Breast epithelium (tissue), 4 donors: ENCODE data around the gene F2. TPM values are rescaled to one million over a fixed set of nuclear protein-coding genes. Genes with fewer than 3 reads are reported as not detected.
A peak's percentile ranks its signal among the peaks of the same experiment; 100 is the strongest.

Experiments
- DNase-seq, 2 donors: peaks; one replicate each; pipeline ENCODE4 v3.0.0-alpha.2; 2019; ENCODE audit warnings: low spot score in 2 of 2
- H3K27ac ChIP-seq, 2 donors: fragments of 200-600 bp; sonication (generic) in 1 of 2; one replicate each; pipeline ENCODE4 v1.5.1; 2016 to 2019; ENCODE audit warnings: mild to moderate bottlenecking in 1 of 2
- H3K27me3 ChIP-seq, 2 donors: fragments of 200-600 bp; sonication (generic) in 1 of 2; one replicate each; pipeline versions ENCODE4 v1.5.1 to v1.6.0; 2017 to 2019; ENCODE audit warnings: control low read depth in 1 of 2, mild to moderate bottlenecking in 1 of 2
- H3K36me3 ChIP-seq: fragments of 200-600 bp; one replicate; pipeline ENCODE4 v1.5.1; 2019
- H3K4me1 ChIP-seq, 2 donors: fragments of 200-600 bp; sonication (generic); one replicate each; pipeline ENCODE4 v1.5.1; 2016 to 2019; ENCODE audit warnings: control low read depth in 1 of 2
- H3K4me3 ChIP-seq, 3 donors: fragments of 200-600 bp; sonication (generic); 1 replicate in 2 of 3; 2 replicates in 1 of 3; pipeline ENCODE4 v1.5.1; 2016 to 2019; ENCODE audit warnings: mild to moderate bottlenecking in 3 of 3, moderate library complexity in 2 of 3
- H3K9me3 ChIP-seq, 2 donors: fragments of 200-600 bp; sonication (generic) in 1 of 2; one replicate each; pipeline ENCODE4 v1.5.1; 2016 to 2019; ENCODE audit warnings: control low read depth in 1 of 2
- CTCF ChIP-seq, 3 donors: fragments of 450-650 bp; IDR thresholded peaks; one replicate each; pipeline ENCODE4 v1.5.1; 2016 to 2017; ENCODE audit warnings: antibody characterized with exemption in 3 of 3, mild to moderate bottlenecking in 3 of 3, moderate library complexity in 3 of 3
- POLR2A ChIP-seq: fragments of 450-650 bp; IDR thresholded peaks from one replicate; pipeline ENCODE4 v1.6.1; 2016; ENCODE audit warnings: antibody characterized with exemption, mild to moderate bottlenecking, moderate library complexity
- POLR2AphosphoS5 ChIP-seq, 3 donors: sonication (generic); formaldehyde crosslinking; IDR thresholded peaks; one replicate each; pipeline ENCODE4 v1.6.1; 2017; ENCODE audit warnings: antibody characterized with exemption in 3 of 3
- intact Hi-C: fragments of 100-400 bp; cut with DNase I; formaldehyde crosslinking; loops from one replicate; pipeline ENCODE4 v1.15.1; 2023; ENCODE audit warnings: low total_unique reads
- total RNA-seq, 3 donors: library from RNA; depleted of rRNA; stranded (reverse); fragments of >200 nt; gene quantifications; one replicate each; pipeline ENCODE4 v1.1.0, GENCODE V29; 2016

Gene F2
- total RNA-seq, 3 donors from 2014 or later: not detected

- Histone ChIP-seq H3K36me3 (peaks cover 14% of the 10 kb centered on the region), H3K27me3 (no peaks in the 10 kb centered on the region), H3K4me1 (peaks cover 12 to 13% of the 10 kb centered on the region in 2 donors), H3K9me3 (no peaks in the 10 kb centered on the region), H3K27ac (peak overlapping the region; percentile 90 to 97), H3K4me3 (no peak overlapping the region)
- DNase-seq: no peak
- no peak for TF ChIP-seq POLR2A
- no peak for TF ChIP-seq CTCF (IDR thresholded peaks at IDR 0.05)
- no peak for TF ChIP-seq POLR2AphosphoS5 (IDR thresholded peaks at IDR 0.05)
- intact Hi-C loops: no loop called here
Observed at GRCh38 chr11:46673713-46674462, 45.1 kb upstream of the F2 start.

DNA sequence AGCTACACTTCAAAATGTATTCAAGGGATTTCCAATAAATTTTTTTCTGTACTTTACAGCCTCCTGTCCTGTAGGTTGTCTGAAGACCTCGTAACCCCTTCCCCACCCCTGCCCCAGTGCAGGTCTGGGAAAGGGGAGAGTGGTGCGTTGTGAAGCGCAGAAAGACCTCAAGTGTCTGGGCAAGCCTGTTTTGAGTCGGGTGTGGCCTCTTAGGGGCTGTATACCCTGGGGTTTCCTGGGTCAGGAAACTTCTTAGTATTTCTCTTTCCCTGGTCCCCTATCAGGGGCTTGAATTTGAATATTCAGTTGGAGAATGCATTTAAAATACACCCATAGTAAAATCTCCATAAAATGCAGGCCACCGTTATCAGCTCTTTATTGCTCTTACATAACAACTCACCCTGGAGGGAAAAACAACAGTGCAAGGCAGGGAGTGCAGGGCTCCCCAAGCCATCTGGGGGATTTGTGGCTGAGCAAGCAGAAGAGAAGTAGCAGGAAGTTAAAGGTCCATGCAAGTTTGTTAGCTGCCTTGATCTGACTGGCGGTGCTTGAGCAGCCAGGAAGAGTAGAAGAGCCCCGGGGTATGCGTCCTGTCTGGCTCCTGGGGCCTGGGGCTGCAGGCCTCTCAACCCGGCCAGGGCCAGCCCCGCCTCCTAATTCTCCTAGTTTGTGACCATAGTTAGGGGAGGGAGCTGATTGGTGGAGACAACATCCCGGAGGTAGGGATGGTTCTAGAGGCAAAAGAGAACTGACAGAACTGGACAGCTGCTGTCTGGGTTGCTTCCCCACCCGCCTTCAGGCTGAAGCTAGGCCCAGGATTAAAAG is 44.3 kb upstream of the F2 start:
- H3K9me3 ChIP-seq: no peaks in the 10 kb centered on the region
- peak overlapping the region; percentile 90 to 97 for H3K27ac ChIP-seq
- H3K4me1 ChIP-seq: peaks cover 12 to 13% of the 10 kb centered on the region in 2 donors
- DNase-seq: no peak
- intact Hi-C loops: no loop called here
- no peaks in the 10 kb centered on the region for H3K27me3 ChIP-seq
- H3K36me3 ChIP-seq: peaks cover 9% of the 10 kb centered on the region
- H3K4me3 ChIP-seq: no peak overlapping the region
- TF ChIP-seq POLR2A: no peak
- no peak for TF ChIP-seq POLR2AphosphoS5 (IDR thresholded peaks at IDR 0.05)
- TF ChIP-seq CTCF (IDR thresholded peaks at IDR 0.05): no peak

- Histone ChIP-seq H3K27me3 (no peaks in the 10 kb centered on the region), H3K36me3 (peaks cover 12% of the 10 kb centered on the region), H3K27ac (peak overlapping the region; percentile 90 to 97), H3K4me1 (peaks cover 12 to 13% of the 10 kb centered on the region in 2 donors), H3K4me3 (no peak overlapping the region), H3K9me3 (no peaks in the 10 kb centered on the region)
- intact Hi-C loops: no loop called here
- DNase-seq: peak; percentile 46 to 70
- peak in 2 of 3 donors; percentile 18 to 21 for TF ChIP-seq CTCF (IDR thresholded peaks at IDR 0.05)
- TF ChIP-seq POLR2AphosphoS5 (IDR thresholded peaks at IDR 0.05): peak in 2 of 3 donors; percentile 33 to 78
- no peak for TF ChIP-seq POLR2A
Observed at GRCh38 chr11:46675288-46675851, 43.6 kb upstream of the F2 start.

DNA sequence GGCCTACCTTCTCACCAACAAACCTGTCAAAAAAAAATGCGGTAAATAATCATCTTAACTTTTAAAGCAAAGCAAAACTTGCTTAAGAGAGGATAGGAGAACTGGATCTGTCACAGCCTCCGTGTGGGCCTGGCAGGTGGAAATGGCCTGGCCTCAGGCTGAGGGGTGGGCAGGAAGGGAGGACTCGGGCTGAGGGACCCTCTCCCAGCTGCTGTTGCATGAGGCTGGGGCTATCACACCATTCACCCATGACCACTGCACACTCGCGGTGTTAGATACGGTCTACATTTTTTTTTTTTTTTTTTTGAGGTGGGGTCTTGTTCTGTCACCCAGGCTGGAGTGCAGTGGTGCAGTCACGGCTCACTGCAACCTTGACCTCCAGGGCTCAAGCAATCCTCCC is 43.1 kb upstream of the F2 start:
- Histone ChIP-seq H3K27ac (peak overlapping the region; percentile 90 to 97), H3K27me3 (no peaks in the 10 kb centered on the region), H3K36me3 (peaks cover 15% of the 10 kb centered on the region), H3K4me3 (no peak overlapping the region), H3K9me3 (no peaks in the 10 kb centered on the region), H3K4me1 (peaks cover 12 to 13% of the 10 kb centered on the region in 2 donors)
- intact Hi-C loops: no loop called here
- DNase-seq: no peak
- no peak for TF ChIP-seq CTCF (IDR thresholded peaks at IDR 0.05)
